T-helper 17 cell (primary cell): Measurements from ENCODE around the gene AMPD3. TPM values are rescaled to one million over a fixed set of nuclear protein-coding genes. Genes with fewer than 3 reads are reported as not detected.

Source experiments
- ATAC-seq: fragments of 150-1000 bp; cut with Tn5 transposase; 2 replicates; pipeline ENCODE4 v1.10.0; 2021; ENCODE audit warnings: mild to moderate bottlenecking, moderate library complexity
- DNase-seq, 3 donors: peaks; one replicate each; pipeline versions ENCODE4 v3.0.0 to v3.0.0-alpha.2; 2020 to 2021
- H3K9me3 ChIP-seq: one replicate; pipeline ENCODE4 v1.7.0; 2013; ENCODE audit warnings: low read length, mild to moderate bottlenecking; ENCODE audit not compliant: control insufficient read depth, poor library complexity, severe bottlenecking
- H3K27ac Mint-ChIP-seq: one replicate; pipeline ENCODE4 v1.8.0; 2022; ENCODE audit warnings: mild to moderate bottlenecking, moderate library complexity, mixed read lengths
- H3K27me3 Mint-ChIP-seq: one replicate; pipeline ENCODE4 v1.8.0; 2022; ENCODE audit warnings: mixed read lengths
- H3K36me3 Mint-ChIP-seq: one replicate; pipeline ENCODE4 v1.8.0; 2022; ENCODE audit warnings: low read depth, mixed read lengths
- H3K4me1 Mint-ChIP-seq: one replicate; pipeline ENCODE4 v1.8.0; 2022; ENCODE audit warnings: mild to moderate bottlenecking, mixed read lengths
- H3K4me3 Mint-ChIP-seq: one replicate; pipeline ENCODE4 v1.8.0; 2022; ENCODE audit warnings: mild to moderate bottlenecking, moderate library complexity, mixed read lengths
- total RNA-seq, 4 donors: library from RNA in 2 of 4; stranded (reverse) in 2 of 4; gene quantifications; one replicate each; pipeline ENCODE4 v1.2.3 and lab custom pipeline; 2022 to 2026

Gene AMPD3
- total RNA-seq, 2 donors from 2014 or later = 16.8 to 20.2 TPM

GRCh38 chr11:10500757-10501684 lies 46.0 kb downstream of the AMPD3 start:
- no peaks in the 10 kb centered on the region for H3K9me3 ChIP-seq
- ATAC-seq = no peak
- no peak overlapping the region for H3K4me3 Mint-ChIP-seq
- no peak overlapping the region for H3K27ac Mint-ChIP-seq
- no peaks in the 10 kb centered on the region for H3K4me1 Mint-ChIP-seq
- H3K36me3 Mint-ChIP-seq = peaks cover 3% of the 10 kb centered on the region
- no peak for DNase-seq
- H3K27me3 Mint-ChIP-seq = no peaks in the 10 kb centered on the region

GRCh38 chr11:10502065-10502680 lies 47.1 kb downstream of the AMPD3 start:
- H3K9me3 ChIP-seq = no peaks in the 10 kb centered on the region
- ATAC-seq (no peak), DNase-seq (no peak)
- Mint-ChIP-seq H3K36me3 (peaks cover 3% of the 10 kb centered on the region), H3K4me3 (no peak overlapping the region), H3K4me1 (no peaks in the 10 kb centered on the region), H3K27me3 (no peaks in the 10 kb centered on the region), H3K27ac (peak overlapping the region; percentile 74)

- no peaks in the 10 kb centered on the region for H3K4me1 Mint-ChIP-seq
- peaks cover 3% of the 10 kb centered on the region for H3K36me3 Mint-ChIP-seq
- ATAC-seq (peak; percentile 47), DNase-seq (no peak)
- H3K9me3 ChIP-seq = no peaks in the 10 kb centered on the region
- H3K4me3 Mint-ChIP-seq = no peak overlapping the region
- no peaks in the 10 kb centered on the region for H3K27me3 Mint-ChIP-seq
- H3K27ac Mint-ChIP-seq = peak overlapping the region; percentile 74
These were observed 47.7 kb downstream of the AMPD3 start for GRCh38 chr11:10502770-10503169.

GRCh38 chr11:10503221-10503620 lies 48.2 kb downstream of the AMPD3 start:
- no peaks in the 10 kb centered on the region for H3K4me1 Mint-ChIP-seq
- no peaks in the 10 kb centered on the region for H3K27me3 Mint-ChIP-seq
- H3K27ac Mint-ChIP-seq = peak overlapping the region; percentile 74
- no peaks in the 10 kb centered on the region for H3K9me3 ChIP-seq
- peak; percentile 32 for ATAC-seq
- no peaks in the 10 kb centered on the region for H3K36me3 Mint-ChIP-seq
- DNase-seq = no peak
- H3K4me3 Mint-ChIP-seq = no peak overlapping the region

- DNase-seq (no peak), ATAC-seq (no peak)
- Mint-ChIP-seq H3K4me3 (no peak overlapping the region), H3K27me3 (no peaks in the 10 kb centered on the region), H3K4me1 (no peaks in the 10 kb centered on the region), H3K27ac (no peak overlapping the region), H3K36me3 (no peaks in the 10 kb centered on the region)
- no peaks in the 10 kb centered on the region for H3K9me3 ChIP-seq
These were observed 48.9 kb downstream of the AMPD3 start for GRCh38 chr11:10503777-10504480.

- no peak for ATAC-seq
- no peak for DNase-seq
- H3K9me3 ChIP-seq = no peaks in the 10 kb centered on the region
- H3K36me3 Mint-ChIP-seq = no peaks in the 10 kb centered on the region
- no peaks in the 10 kb centered on the region for H3K27me3 Mint-ChIP-seq
- no peak overlapping the region for H3K4me3 Mint-ChIP-seq
- H3K27ac Mint-ChIP-seq = no peak overlapping the region
- H3K4me1 Mint-ChIP-seq = no peaks in the 10 kb centered on the region
These were observed 49.4 kb downstream of the AMPD3 start for GRCh38 chr11:10504490-10504889.

GRCh38 chr11:10505278-10506007 lies 50.4 kb downstream of the AMPD3 start:
- no peak for ATAC-seq

GRCh38 chr11:10506008-10506370 lies 50.9 kb downstream of the AMPD3 start:
- Mint-ChIP-seq H3K27ac (no peak overlapping the region), H3K4me1 (no peaks in the 10 kb centered on the region), H3K4me3 (no peak overlapping the region), H3K27me3 (no peaks in the 10 kb centered on the region), H3K36me3 (no peaks in the 10 kb centered on the region)
- ATAC-seq (no peak), DNase-seq (no peak)
- no peaks in the 10 kb centered on the region for H3K9me3 ChIP-seq

More at GRCh38 chr11:10505278-10506007, 50.4 kb downstream of the AMPD3 start:
- H3K36me3 Mint-ChIP-seq = no peaks in the 10 kb centered on the region
- H3K4me1 Mint-ChIP-seq = no peaks in the 10 kb centered on the region
- no peaks in the 10 kb centered on the region for H3K27me3 Mint-ChIP-seq
- H3K27ac Mint-ChIP-seq = no peak overlapping the region
- no peak for DNase-seq
- H3K9me3 ChIP-seq = no peaks in the 10 kb centered on the region
- H3K4me3 Mint-ChIP-seq = no peak overlapping the region

- Mint-ChIP-seq H3K27me3 (no peaks in the 10 kb centered on the region), H3K4me3 (no peak overlapping the region), H3K36me3 (peaks cover 2% of the 10 kb centered on the region), H3K4me1 (no peaks in the 10 kb centered on the region), H3K27ac (no peak overlapping the region)
- ATAC-seq (no peak), DNase-seq (no peak)
- H3K9me3 ChIP-seq = no peaks in the 10 kb centered on the region
These were observed 56.1 kb downstream of the AMPD3 start for GRCh38 chr11:10511181-10511621.

- Mint-ChIP-seq H3K27ac (no peak overlapping the region), H3K27me3 (no peaks in the 10 kb centered on the region)
- no peak for DNase-seq
These were observed 59.1 kb downstream of the AMPD3 start for GRCh38 chr11:10514202-10514601.

GRCh38 chr11:10514709-10515108 lies 59.6 kb downstream of the AMPD3 start:
- Mint-ChIP-seq H3K27me3 (no peaks in the 10 kb centered on the region), H3K4me1 (peaks cover 7% of the 10 kb centered on the region), H3K4me3 (no peak overlapping the region), H3K27ac (peak overlapping the region; percentile 14), H3K36me3 (peaks cover 7% of the 10 kb centered on the region)
- no peaks in the 10 kb centered on the region for H3K9me3 ChIP-seq
- no peak for DNase-seq
- no peak for ATAC-seq

More at GRCh38 chr11:10514202-10514601, 59.1 kb downstream of the AMPD3 start:
- Mint-ChIP-seq H3K4me3 (no peak overlapping the region), H3K4me1 (peaks cover 7% of the 10 kb centered on the region), H3K36me3 (peaks cover 7% of the 10 kb centered on the region)
- H3K9me3 ChIP-seq = no peaks in the 10 kb centered on the region
- no peak for ATAC-seq

- Mint-ChIP-seq H3K27ac (peak overlapping the region; percentile 14), H3K27me3 (no peaks in the 10 kb centered on the region), H3K4me1 (peaks cover 7% of the 10 kb centered on the region), H3K4me3 (no peak overlapping the region), H3K36me3 (peaks cover 7% of the 10 kb centered on the region)
- H3K9me3 ChIP-seq = no peaks in the 10 kb centered on the region
- ATAC-seq = no peak
- no peak for DNase-seq
These were observed 60.4 kb downstream of the AMPD3 start for GRCh38 chr11:10515418-10515817.

GRCh38 chr11:10518123-10518522 lies 63.1 kb downstream of the AMPD3 start:
- H3K27ac Mint-ChIP-seq = peak overlapping the region; percentile 19
- H3K4me1 Mint-ChIP-seq = peaks cover 15% of the 10 kb centered on the region
- no peak overlapping the region for H3K4me3 Mint-ChIP-seq
- no peaks in the 10 kb centered on the region for H3K9me3 ChIP-seq
- peaks cover 11% of the 10 kb centered on the region for H3K36me3 Mint-ChIP-seq
- no peaks in the 10 kb centered on the region for H3K27me3 Mint-ChIP-seq
- ATAC-seq (no peak), DNase-seq (no peak)
